K562 (cell line): ENCODE results near the gene WFDC1. TPM values are rescaled to one million over a fixed set of nuclear protein-coding genes. Genes with fewer than 3 reads are reported as not detected.

Experiments used
- ATAC-seq: fragments of 200-7000 bp; cut with Tn5 transposase; 3 replicates; pipeline ENCODE4 v1.9.1; 2020; ENCODE audit warnings: moderate library complexity
- BruUV-seq: library from RNA; stranded (reverse); fragments of 400-500 nt; replicated peaks from 2 replicates; lab custom pipeline; 2021; lab: Mats Ljungman, UMichigan
- CTCF ChIA-PET: fragments of 300-600 bp; formaldehyde crosslinking; extraction: SDS; loops from one replicate; lab custom pipeline; 2021; ENCODE audit warnings: low intra/inter-chr PET ratio; lab: Yijun Ruan, JAX
- POLR2A ChIA-PET: fragments of 300-600, 350-650 bp; sonication (Branson Sonifier 250); formaldehyde crosslinking; extraction: SDS; loops from one replicate; lab custom pipeline; 2021; ENCODE audit warnings: antibody characterized with exemption, inconsistent platforms; lab: Yijun Ruan, JAX
- DNase-seq, 4 experiments: peaks; one replicate each; pipeline versions ENCODE4 v3.0.0 to v3.0.0-alpha.2; 2011 to 2018; ENCODE audit warnings: low spot score in 3 of 4, mixed read lengths in 3 of 4; ENCODE audit errors: extremely low read depth in 1 of 4
- FAIRE-seq: peaks from 2 replicates; lab custom pipeline; 2011; peaks lifted over from hg19 to GRCh38; lab: Jason Lieb, UNC
- H2AFZ ChIP-seq: 2 replicates; pipeline ENCODE4 v1.6.0; 2011; ENCODE audit warnings: low read depth, low read length, control low read depth, inconsistent platforms
- H3K27ac ChIP-seq: fragments of 200-600 bp; 3 replicates; pipeline ENCODE4 v1.8.0; 2011; ENCODE audit warnings: low read depth, mild to moderate bottlenecking, control low read depth, inconsistent platforms, low read length, moderate library complexity, mixed read lengths; ENCODE audit errors: extremely low read depth
- H3K27me3 ChIP-seq, 2 experiments: fragments of 300-600 bp in 1 of 2; 2 replicates in 1 of 2; 3 replicates in 1 of 2; pipeline versions ENCODE4 v1.6.0 to v1.8.0; 2011; ENCODE audit warnings: inconsistent platforms in 2 of 2, low read length in 2 of 2, mild to moderate bottlenecking in 1 of 2, mixed read lengths in 1 of 2, moderate library complexity in 1 of 2; ENCODE audit not compliant: control insufficient read depth in 2 of 2, insufficient read depth in 2 of 2
- H3K36me3 ChIP-seq: fragments of 300-600 bp; 3 replicates; pipeline ENCODE4 v1.8.0; 2011; ENCODE audit warnings: mild to moderate bottlenecking, low read length, inconsistent platforms; ENCODE audit not compliant: control insufficient read depth, insufficient read depth
- H3K4me1 ChIP-seq, 2 experiments: fragments of 200-600 bp in 1 of 2; replicated peaks in 1 of 2; 2 replicates in 1 of 2; 3 replicates in 1 of 2; pipeline versions ENCODE4 v1.5.1 to v1.8.0; 2011; ENCODE audit warnings: inconsistent platforms in 2 of 2, low read length in 2 of 2, mild to moderate bottlenecking in 1 of 2, mixed read lengths in 1 of 2, moderate library complexity in 1 of 2; ENCODE audit not compliant: control insufficient read depth in 2 of 2, insufficient read depth in 2 of 2
- H3K4me2 ChIP-seq: 2 replicates; pipeline ENCODE4 v1.6.1; 2011; ENCODE audit warnings: low read length, control low read depth, inconsistent platforms, mixed read lengths; ENCODE audit not compliant: insufficient read depth
- H3K4me3 ChIP-seq: fragments of 200-600 bp; sonication (generic), shearing (Covaris generic); 2 replicates; pipeline ENCODE4 v1.5.1; 2016; ENCODE audit warnings: control low read depth, inconsistent platforms
- H3K79me2 ChIP-seq: fragments of 200-600 bp; 3 replicates; pipeline ENCODE4 v1.8.0; 2011; ENCODE audit warnings: low read length, inconsistent platforms; ENCODE audit not compliant: control insufficient read depth, insufficient read depth
- H3K9ac ChIP-seq, 2 experiments: 2 replicates each; pipeline versions ENCODE4 v1.6.0 to v1.6.1; 2011; ENCODE audit warnings: low read depth in 2 of 2, low read length in 2 of 2, control low read depth in 1 of 2, inconsistent platforms in 1 of 2, mild to moderate bottlenecking in 1 of 2, mixed read lengths in 1 of 2; ENCODE audit not compliant: insufficient read depth in 1 of 2
- H3K9me1 ChIP-seq: one replicate; pipeline ENCODE4 v1.6.0; 2011; ENCODE audit warnings: inconsistent platforms, mild to moderate bottlenecking, low read length, moderate library complexity; ENCODE audit not compliant: control insufficient read depth, insufficient read depth
- H3K9me3 ChIP-seq: replicated peaks from 2 replicates; pipeline ENCODE4 v1.5.1; 2011; ENCODE audit warnings: low read depth, low read length, inconsistent platforms; ENCODE audit not compliant: control insufficient read depth, insufficient read depth
- H4K20me1 ChIP-seq: replicated peaks from 2 replicates; pipeline ENCODE4 v1.6.1; 2011; ENCODE audit warnings: low read length, inconsistent platforms, mixed read lengths; ENCODE audit not compliant: control insufficient read depth, insufficient read depth
- FOXJ3 ChIP-seq: sonication (generic); formaldehyde crosslinking; IDR thresholded peaks from 2 replicates; pipeline ENCODE4 v1.4.0; 2020; ENCODE audit warnings: mild to moderate bottlenecking, missing genetic modification reagents
- HIVEP1 ChIP-seq: fragments of 250-450 bp; sonication (Bioruptor Pico); IDR thresholded peaks from 2 replicates; pipeline ENCODE4 v1.4.0; 2020; ENCODE audit warnings: mild to moderate bottlenecking
- MEF2A ChIP-seq: IDR thresholded peaks from 2 replicates; pipeline ENCODE4 v1.6.1; 2011; ENCODE audit warnings: low read depth, mild to moderate bottlenecking, low read length, moderate library complexity; ENCODE audit not compliant: control insufficient read depth
- PPARD ChIP-seq: fragments of 250-450 bp; sonication (Bioruptor Pico); IDR thresholded peaks from 2 replicates; pipeline ENCODE4 v1.8.0; 2022; ENCODE audit warnings: inconsistent platforms, mild to moderate bottlenecking, moderate library complexity
- RBM15 ChIP-seq: fragments of 200-400 bp; formaldehyde crosslinking; IDR thresholded peaks from 2 replicates; pipeline ENCODE4 v1.6.1; 2018; ENCODE audit warnings: mild to moderate bottlenecking, low read length, moderate library complexity; ENCODE audit not compliant: insufficient read depth
- RREB1 ChIP-seq: fragments of 250-450 bp; sonication (Bioruptor Pico); IDR thresholded peaks from 2 replicates; pipeline ENCODE4 v1.4.0; 2020
- SP1 ChIP-seq: sonication (generic); formaldehyde crosslinking; IDR thresholded peaks from 2 replicates; pipeline ENCODE4 v1.8.1; 2022; ENCODE audit warnings: mild to moderate bottlenecking, missing genetic modification reagents
- TCF3 ChIP-seq: sonication (generic); formaldehyde crosslinking; IDR thresholded peaks from 2 replicates; pipeline ENCODE4 v1.4.0; 2020; ENCODE audit warnings: mild to moderate bottlenecking, missing genetic modification reagents
- ZZZ3 ChIP-seq: fragments of 450-650 bp; IDR thresholded peaks from 2 replicates; pipeline ENCODE4 v1.6.1; 2016; ENCODE audit warnings: antibody characterized with exemption, mild to moderate bottlenecking, moderate library complexity
- WGBS: fragments of 100-300 bp; shearing (Covaris generic); methylation state at CpG from one replicate; pipeline ENCODE4 v1.1.6; 2016; ENCODE audit warnings: low coverage, mixed read lengths; ENCODE audit not compliant: insufficient coverage; ENCODE audit errors: missing lambda C conversion rate; 5-methylcytosine and 5-hydroxymethylcytosine counted together
- in situ Hi-C: fragments of 300-500 bp; cut with MboI; formaldehyde crosslinking; loops from 4 replicates; pipeline ENCODE4 v1.15.0; 2018; ENCODE audit warnings: inconsistent platforms, mixed read lengths
- intact Hi-C: fragments of 100-400 bp; cut with micrococcal nuclease; formaldehyde crosslinking; loops from 2 replicates; pipeline ENCODE4 v1.14.2; 2022
- polyA plus RNA-seq, 8 experiments: library from polyadenylated mRNA; depleted of rRNA in 4 of 8; stranded (reverse) in 5 of 8; unstranded in 3 of 8; fragments of >200 nt; fragmentation: Nextera tagmentation in 2 of 8; fragmentation: Illumina TruSeq in 1 of 8; extraction: Ambion mirVana in 2 of 8; extraction: Trizol in 1 of 8; gene quantifications; 2 replicates each; pipeline versions ENCODE4 v1.2.1 to v1.2.3, GENCODE V29; 2011 to 2014; ENCODE audit warnings: inconsistent platforms in 1 of 8, missing spikeins in 1 of 8
- total RNA-seq, 7 experiments: library from RNA; depleted of rRNA in 6 of 7; stranded (reverse); fragments of >200 nt in 6 of 7; fragmentation: Illumina TruSeq in 2 of 7; extraction: Trizol in 2 of 7; gene quantifications; 2 replicates each; pipeline versions ENCODE4 v1.2.1 to v1.2.3, GENCODE V29; 2011 to 2021; ENCODE audit warnings: low replicate concordance in 1 of 7
- TF ChIP-seq, protein P1 (sequence below): fragments of 250-450 bp; sonication (Bioruptor Pico); IDR thresholded peaks from 2 replicates; pipeline ENCODE4 v1.9.0; 2021; ENCODE audit warnings: mild to moderate bottlenecking, inconsistent platforms
- TF ChIP-seq, protein P2 (sequence below): sonication (generic); formaldehyde crosslinking; IDR thresholded peaks from 2 replicates; pipeline ENCODE4 v1.8.0; 2022; ENCODE audit warnings: missing genetic modification reagents, mild to moderate bottlenecking, moderate library complexity, borderline replicate concordance
- TF ChIP-seq, protein P3 (sequence below): fragments of 450-650 bp; formaldehyde crosslinking; IDR thresholded peaks from 2 replicates; pipeline ENCODE4 v1.4.0; 2022; ENCODE audit warnings: missing genetic modification characterization

The WFDC1 gene
- total and polyA plus RNA-seq, 9 of the 15 experiments (the other 6 are each of a cell fraction or from before 2014, with no cell fraction given), result not detected

DNA sequence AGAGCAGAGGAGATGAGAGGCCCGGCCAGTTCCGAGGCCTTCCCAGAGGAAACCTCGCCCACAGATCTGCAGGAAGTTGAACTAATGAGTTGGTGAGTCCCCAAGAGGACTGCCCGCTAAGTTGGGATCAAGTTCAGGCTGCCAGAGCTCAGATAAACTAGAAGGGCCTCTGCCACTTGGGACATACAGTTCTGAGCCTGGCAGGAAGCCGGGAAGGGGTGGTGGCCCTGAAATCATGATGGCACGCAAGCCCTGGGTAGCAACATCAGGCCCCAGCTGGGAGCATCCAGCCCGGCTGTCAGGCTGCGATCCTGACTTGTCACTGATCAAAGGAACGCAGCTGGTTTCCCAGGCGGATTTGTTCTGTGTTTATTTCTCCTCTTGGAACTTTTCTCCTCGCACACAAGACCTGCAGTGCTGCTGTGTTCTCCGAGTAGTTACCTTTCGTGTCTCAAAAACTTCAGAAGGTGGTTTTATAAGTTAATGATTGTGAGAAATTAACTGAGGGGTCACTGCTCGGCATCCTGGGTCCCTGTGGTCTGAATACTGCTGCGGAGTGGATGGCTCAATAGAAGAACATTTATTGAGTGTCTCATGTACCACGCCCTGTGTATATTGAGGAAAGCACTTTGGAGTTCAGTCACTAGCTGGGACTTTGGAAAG lies 8.0 kb upstream of the WFDC1 start:
- Histone ChIP-seq H3K27ac (no peak overlapping the region), H3K4me2 (no peak overlapping the region), H3K9me1 (no peaks in the 10 kb centered on the region), H3K4me3 (no peak overlapping the region), H4K20me1 (peaks cover 8% of the 10 kb centered on the region), H3K9me3 (no peaks in the 10 kb centered on the region), H3K9ac (no peak overlapping the region), H3K36me3 (no peaks in the 10 kb centered on the region), H2AFZ (no peak overlapping the region), H3K27me3 (peaks cover 71 to 89% of the 10 kb centered on the region in 2 experiments), H3K4me1 (no peaks in the 10 kb centered on the region), H3K79me2 (no peaks in the 10 kb centered on the region)
- ChIA-PET CTCF (no interaction called here), POLR2A (no interaction called here)
- ATAC-seq (no peak), FAIRE-seq (no peak), DNase-seq (no peak)
- in situ Hi-C loops, result no loop called here
- no TSS peak for BruUV-seq
- intact Hi-C loops, result no loop called here
- WGBS, result under 1% methylated on average over 16 of the region's 16 CpGs
- TF ChIP-seq TCF3 (no peak), RBM15 (no peak), SP1 (CRISPR knock-in tag) (no peak), MEF2A (no peak), RREB1 (CRISPR knock-in tag) (no peak), ZZZ3 (no peak), FOXJ3 (CRISPR knock-in tag) (no peak), PPARD (CRISPR knock-in tag) (no peak), HIVEP1 (CRISPR knock-in tag) (no peak)
- TF ChIP-seq, protein P1, sequence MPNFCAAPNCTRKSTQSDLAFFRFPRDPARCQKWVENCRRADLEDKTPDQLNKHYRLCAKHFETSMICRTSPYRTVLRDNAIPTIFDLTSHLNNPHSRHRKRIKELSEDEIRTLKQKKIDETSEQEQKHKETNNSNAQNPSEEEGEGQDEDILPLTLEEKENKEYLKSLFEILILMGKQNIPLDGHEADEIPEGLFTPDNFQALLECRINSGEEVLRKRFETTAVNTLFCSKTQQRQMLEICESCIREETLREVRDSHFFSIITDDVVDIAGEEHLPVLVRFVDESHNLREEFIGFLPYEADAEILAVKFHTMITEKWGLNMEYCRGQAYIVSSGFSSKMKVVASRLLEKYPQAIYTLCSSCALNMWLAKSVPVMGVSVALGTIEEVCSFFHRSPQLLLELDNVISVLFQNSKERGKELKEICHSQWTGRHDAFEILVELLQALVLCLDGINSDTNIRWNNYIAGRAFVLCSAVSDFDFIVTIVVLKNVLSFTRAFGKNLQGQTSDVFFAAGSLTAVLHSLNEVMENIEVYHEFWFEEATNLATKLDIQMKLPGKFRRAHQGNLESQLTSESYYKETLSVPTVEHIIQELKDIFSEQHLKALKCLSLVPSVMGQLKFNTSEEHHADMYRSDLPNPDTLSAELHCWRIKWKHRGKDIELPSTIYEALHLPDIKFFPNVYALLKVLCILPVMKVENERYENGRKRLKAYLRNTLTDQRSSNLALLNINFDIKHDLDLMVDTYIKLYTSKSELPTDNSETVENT, result no peak
- TF ChIP-seq, protein P2, sequence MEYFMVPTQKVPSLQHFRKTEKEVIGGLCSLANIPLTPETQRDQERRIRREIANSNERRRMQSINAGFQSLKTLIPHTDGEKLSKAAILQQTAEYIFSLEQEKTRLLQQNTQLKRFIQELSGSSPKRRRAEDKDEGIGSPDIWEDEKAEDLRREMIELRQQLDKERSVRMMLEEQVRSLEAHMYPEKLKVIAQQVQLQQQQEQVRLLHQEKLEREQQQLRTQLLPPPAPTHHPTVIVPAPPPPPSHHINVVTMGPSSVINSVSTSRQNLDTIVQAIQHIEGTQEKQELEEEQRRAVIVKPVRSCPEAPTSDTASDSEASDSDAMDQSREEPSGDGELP (CRISPR knock-in tag), result no peak
- TF ChIP-seq, protein P3, sequence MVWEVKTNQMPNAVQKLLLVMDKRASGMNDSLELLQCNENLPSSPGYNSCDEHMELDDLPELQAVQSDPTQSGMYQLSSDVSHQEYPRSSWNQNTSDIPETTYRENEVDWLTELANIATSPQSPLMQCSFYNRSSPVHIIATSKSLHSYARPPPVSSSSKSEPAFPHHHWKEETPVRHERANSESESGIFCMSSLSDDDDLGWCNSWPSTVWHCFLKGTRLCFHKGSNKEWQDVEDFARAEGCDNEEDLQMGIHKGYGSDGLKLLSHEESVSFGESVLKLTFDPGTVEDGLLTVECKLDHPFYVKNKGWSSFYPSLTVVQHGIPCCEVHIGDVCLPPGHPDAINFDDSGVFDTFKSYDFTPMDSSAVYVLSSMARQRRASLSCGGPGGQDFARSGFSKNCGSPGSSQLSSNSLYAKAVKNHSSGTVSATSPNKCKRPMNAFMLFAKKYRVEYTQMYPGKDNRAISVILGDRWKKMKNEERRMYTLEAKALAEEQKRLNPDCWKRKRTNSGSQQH, result no peak
